GM21619 (cell line): ENCODE data around the gene SLIT3.

Experiments
- ATAC-seq: cut with Tn5 transposase; IDR thresholded peaks from one replicate; pipeline ENCODE4 v1.9.1; 2021; ENCODE audit not compliant: unreplicated experiment

SLIT3 gene

DNA sequence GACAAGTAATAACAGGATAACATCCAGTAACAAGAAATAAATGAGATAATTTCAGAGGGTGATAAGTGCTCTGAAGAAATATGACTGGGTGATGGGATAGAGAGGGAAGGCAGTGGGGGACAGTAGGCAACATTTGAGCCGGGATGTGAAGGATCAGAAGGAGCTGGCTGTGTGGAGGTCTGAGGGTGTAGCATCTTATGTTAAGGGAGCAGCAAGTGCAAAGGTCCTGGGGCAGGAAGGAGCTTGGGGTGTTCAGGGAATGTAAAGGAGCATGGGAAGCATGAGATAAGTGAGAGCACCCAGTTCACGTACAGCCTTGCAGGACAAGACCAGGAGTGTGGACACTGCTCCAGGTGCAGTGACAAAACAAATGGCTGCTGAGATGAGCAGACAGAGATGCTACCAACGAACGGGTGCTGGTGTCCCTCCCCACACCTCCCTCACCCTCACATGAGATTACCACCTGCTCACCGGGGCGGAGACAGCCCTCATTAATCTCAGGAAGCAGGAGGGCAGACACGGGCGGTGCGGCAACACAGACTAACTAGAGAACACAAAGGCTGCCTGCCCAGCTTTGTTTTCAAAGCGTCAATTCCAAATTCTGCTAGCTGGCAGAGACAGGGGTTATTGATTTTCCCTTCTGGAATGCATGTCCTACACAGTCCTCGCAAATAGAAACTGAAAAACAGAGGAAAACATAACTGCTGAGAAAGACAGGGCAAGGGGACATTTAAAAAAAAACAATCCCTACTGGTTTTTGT lies 423.6 kb downstream of the SLIT3 start:
- no peak for ATAC-seq

DNA sequence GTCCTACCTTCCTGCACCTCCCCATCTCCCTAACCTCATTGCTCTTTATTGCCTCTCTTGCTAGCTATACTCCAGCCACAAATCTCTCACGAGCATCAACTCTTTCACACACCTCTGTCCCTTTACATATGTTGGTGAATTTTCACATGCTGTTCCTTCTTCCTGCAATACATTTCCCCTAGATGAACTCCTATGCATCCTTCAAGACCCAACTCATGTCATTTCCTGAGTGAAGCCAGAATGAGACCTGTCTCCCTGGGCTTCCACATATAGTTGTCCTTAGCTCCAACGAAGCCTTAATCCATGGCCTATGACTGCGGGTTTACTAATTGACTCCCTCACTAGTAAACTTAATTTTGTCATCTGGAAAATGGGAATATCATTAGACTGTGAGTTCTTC lies 424.5 kb downstream of the SLIT3 start:
- ATAC-seq, result no peak

DNA sequence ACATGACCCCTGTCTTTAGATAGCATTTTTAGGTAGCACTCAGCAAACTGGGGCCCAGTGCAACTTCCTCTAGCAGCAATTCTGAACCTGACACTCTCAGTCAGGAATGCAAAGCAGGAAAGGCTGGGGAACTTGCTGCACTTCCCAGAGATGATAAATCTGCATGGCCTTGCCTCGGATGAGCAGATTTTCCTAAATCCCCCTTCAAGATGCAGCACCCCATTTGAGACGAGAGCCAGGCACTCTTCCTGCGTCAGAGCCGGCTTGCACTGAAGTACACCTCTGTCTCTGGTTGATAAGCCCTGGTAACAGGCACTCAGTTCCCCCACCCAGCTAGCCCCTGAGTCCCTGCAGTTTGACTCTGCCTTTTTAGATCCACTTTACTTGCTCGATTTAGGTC lies 425.1 kb downstream of the SLIT3 start:
- ATAC-seq, result no peak

DNA sequence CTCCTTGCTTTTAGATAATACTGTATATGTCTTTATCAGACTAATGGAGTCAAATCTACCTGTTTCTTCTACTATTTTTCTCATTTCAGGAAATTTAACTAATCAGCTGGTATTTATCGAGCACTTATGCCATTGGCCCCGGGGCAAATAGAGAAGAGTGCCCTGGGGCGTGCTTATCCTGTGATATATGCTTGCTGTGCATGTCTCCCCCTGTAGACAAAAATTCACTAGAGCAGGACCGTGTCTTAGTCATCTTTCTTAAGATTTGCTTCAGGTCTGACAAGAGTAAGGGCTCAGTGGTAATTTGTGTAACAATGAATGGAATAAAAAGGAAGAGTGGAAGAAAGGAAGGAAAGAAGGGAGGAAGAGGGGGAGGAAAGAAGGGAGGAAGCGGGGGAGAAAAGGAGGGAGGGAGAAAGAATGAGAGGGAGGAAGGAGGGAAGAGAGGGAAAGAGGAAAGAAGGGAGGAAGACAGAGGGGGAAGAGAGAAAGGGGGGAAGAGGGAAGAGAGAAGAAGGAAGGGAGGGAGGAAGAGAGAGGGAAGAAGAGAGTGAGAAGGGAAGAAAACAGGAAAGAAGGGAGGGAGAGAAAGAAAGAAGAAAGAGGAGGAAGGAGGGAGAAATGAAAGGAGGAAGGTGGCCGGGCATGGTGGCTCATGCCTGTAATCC lies 426.1 kb downstream of the SLIT3 start:
- no peak for ATAC-seq

DNA sequence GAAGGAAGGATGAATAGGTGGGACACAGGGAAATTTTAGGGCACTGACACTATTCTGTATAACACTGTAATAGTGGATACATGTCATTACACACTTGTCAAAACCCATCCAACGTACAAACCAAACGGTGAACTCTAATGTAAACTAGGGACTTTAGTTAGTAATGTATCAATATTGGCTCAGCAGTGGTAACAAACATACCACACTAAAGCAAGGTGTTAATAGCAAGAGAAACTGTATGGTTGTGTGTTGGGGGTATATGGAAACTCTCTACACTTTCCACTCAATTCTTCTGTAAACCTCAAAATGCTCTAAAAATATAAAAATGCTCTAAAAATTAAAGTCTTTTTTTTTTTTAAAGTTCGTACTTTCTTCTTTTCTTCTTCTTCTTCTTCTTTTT lies 428.7 kb downstream of the SLIT3 start:
- ATAC-seq, result no peak

DNA sequence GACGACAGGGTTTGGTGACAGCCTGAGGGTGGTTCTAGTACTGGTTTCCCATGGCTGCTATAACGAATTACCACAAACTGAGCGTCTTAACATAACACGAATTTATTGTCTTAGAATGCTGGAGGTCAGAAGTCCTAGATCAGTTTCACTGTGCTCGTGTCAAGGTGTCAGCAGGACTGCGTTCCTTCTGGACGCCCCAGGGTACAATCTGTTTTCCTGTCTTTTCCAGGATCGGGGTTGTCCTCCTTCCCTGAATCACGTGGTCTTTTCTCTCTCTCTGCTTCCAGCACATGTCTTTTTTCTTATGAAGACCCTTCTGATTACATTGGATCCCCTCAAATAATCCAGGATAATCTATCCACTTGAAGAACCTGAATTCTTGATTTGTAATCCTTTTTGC lies 430.0 kb downstream of the SLIT3 start:
- no peak for ATAC-seq

DNA sequence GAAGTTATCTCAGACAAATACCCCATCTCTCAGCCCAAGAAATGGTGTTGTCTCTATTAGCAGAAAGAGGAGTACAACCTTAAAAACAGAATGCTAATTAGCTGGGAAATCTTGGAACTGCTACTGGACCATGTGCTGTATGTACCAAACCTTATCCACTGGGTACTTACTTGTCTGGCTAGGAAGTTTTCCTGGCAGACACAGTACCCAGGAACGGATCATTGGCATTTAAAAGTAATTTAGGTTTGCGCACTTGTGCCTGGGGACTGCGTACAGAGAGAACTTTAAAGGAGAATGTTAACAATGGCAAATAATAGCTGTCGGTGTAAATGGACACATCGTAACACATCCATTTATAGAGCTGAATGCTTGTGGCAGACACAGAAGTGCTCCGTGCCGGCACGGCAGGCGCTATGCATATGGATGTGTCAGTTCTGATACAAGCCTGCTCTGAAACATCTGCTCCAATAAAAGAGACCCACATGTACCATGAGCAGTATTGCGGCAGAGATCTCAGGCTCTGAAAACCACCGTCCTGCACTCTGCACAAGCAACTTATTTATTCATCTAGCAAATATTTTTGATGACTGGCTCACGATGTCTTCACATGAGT lies 431.2 kb downstream of the SLIT3 start:
- ATAC-seq, result no peak

DNA sequence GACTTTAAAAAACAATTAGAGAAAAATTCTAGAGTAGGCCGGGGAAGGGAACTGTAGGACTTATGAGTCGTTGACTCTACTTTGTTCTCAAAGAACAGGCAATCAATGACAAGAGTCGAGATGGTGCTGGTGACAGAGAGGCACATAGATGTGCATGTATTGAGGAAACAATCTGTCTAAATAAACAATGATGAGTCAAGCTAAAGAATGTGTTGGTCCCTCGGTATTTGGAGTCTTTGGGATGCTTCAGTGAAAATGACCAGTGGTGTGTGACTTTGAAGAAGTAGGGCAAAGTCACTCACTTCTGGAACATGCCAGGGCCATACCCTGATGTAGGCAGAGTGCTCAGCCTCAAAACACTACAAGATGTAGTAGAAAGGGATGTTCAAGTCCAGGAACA lies 433.7 kb downstream of the SLIT3 start:
- ATAC-seq, result no peak

DNA sequence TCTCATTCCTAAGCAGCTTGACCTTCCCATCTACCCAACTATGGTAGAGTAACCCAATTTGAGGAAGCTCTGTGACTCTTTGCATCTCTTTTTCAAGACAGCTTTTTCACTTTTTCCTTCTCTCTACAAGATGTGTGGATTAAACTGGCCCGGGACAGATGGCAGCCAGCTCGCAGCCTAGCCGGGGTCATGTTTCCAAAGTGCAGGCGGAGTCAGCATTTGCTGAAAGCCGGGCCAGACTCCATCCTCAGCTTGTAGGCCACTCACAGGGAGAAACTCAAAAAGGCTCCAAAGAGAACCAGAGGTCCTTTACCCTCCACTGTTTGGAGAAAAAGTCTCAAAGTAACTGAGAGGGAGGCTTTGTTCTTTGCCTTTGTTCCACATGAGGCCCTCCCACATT lies 435.0 kb downstream of the SLIT3 start:
- no peak for ATAC-seq

DNA sequence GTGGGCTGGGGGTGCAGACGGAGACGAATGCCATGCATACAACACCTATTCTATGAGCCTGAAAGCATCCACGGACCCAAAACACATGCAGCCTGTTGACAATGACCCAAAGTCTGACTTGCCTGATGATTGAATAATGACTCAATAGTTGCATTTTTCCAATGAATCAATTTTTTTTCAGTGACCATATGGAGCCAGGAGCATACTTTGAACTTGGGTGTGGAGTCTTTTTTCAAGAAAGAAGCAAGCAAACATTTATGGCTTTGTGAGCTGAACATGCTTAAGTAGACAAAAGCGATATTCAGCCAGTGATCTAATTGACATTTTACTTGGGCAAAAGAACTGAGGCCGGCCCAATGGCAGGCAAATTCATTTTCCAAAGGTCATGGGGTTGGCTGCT lies 437.9 kb downstream of the SLIT3 start:
- no peak for ATAC-seq

DNA sequence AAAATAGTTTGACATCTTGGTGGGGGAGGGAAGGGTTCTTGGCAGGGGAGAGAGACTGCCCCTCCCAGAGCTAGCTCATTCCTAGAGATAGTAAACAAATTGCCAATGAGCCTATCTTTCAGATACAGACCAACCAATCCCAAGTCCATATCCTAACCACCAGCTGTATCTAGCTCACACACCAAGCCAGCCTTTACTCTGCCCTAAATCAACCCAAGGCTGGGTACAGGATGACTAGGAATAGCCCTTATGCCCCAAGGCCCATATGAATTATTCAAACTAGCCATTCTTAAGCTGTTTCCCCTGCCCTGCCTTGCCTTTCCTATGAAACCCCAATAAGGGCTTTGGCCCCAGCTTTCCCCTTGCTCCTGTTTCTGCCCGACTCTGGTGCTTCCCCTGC lies 440.4 kb downstream of the SLIT3 start:
- no peak for ATAC-seq

DNA sequence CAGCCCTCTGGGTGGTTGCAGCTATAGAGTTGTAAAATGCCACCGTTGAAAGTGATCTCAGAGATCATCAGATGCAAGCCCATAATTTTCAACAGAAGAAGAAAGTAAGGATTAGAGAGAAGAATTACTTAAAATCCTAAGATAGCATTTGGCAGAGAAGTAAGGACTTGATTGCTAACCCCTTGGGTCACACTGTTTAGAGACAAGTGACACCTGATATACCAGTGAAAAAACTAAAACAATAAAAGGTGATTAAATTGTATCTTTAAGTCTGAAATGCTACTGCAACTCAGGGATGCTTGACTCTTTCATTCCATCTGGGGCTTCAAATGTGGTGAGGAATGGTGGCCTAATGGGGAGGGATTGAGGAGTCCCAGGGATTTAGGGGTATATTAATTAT lies 440.9 kb downstream of the SLIT3 start:
- ATAC-seq, result no peak

DNA sequence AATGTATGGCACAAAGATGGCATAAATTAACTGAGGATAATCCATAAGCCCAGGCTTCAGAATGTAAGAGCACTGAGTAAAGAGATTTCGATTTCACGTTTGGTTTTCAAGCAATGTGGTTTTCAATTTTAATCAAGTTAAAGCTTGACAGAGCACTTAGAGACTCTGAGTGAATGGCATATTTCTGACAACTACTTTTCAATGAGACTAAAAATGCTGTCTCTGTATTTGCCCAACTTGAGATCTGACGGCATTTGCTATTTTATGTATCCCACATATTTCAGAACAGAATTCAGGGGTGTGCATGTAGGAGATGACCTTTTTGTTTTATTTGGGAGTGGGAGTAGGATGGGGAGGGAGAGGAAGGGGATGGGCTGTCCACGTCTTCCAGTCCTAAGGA lies 441.5 kb downstream of the SLIT3 start:
- no peak for ATAC-seq

DNA sequence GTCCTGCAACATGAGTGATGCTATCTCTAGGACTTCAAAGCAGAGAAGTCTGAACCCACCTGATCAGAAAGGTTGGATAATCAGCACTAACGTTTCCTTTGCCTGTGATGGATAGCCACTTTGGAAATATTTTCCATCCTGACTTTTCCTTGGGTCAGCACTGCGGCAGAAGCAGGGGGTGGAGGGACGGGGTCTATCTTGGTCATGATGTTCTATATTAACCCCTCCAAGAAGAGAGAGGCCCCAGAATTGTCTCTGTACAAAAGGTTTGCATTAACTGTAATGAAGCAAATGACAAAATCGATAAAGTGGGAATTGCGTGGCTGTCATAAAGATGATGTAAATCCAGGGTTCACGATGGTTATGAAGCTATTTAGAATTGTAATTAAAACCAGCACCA lies 441.9 kb downstream of the SLIT3 start:
- ATAC-seq, result no peak

DNA sequence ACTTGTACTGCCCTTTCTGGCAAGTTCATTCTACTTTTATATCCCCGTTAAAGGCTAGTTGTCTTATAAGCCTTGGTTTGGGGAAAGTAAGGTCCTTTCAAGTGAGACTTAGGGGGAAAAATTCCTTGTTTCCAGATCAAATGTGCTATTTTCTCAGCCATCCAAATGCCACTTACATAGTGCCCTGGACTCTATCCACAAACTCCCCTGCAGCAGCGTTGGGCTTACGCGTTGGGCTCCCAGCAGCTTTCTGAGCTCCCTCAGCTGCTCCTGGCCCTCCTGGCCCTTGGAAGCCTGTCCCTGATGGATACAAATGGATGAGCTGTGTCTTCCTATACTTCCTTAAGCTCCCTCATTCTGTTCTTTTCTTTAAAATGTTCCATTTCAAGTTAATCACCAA lies 442.6 kb downstream of the SLIT3 start:
- no peak for ATAC-seq

DNA sequence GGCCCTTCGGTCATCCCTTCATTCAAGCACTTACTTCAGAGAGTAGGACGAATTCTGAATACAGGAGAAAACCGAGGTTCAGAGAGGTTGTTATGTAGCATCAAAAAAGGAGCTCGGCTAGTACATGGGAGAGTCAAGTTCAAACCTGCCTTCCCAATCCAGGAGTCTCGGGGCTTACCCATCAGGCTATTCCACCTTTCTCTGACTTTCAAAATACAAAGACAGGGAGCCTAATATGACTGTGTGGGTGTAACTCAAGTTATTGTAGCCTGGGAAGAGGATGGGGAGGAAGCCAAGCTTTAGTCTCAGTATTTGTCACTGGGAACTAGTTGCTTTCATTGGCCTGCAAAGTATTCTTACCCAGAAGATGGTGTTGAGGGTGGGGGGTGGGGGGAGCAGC lies 447.0 kb downstream of the SLIT3 start:
- no peak for ATAC-seq

DNA sequence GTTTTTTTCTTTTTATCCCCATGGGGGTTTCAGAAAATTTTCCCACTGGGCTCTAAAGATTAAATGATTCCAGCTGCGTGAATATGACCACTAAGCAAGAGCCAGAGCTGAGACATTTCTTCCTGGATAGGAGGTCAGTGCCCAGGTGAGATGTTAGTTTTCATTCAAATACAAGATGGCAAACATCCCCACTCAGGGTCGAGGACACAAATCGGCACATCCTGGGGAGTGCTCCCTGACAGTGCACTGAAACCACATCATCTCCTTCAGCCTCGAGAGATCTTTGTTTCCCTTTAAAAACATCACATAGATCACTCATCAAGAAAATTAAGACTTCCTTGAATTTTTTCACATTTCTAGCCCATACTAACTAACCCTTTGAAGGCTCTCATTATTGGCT lies 448.6 kb downstream of the SLIT3 start:
- peak; percentile 27 for ATAC-seq

DNA sequence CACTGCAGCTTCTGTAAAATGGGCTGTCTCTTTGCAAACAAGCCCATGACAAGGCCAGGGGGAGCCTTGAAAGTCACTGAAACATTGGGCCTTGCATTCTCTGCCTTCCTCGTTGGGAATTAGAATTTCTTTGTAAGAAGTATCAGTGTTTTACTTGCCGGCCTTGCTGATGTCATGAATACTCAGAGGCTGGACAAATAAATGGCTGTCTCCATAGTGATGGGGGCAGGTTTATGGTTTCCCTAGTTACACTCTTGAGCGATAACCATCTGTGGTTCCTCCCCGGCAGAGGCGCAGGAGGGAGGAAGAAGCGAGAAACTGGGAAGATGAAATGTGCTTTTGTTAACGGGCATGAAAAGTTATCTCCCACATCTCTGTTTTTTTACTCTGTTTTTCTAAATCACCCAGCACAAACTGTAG lies 449.0 kb downstream of the SLIT3 start:
- peak; percentile 73 for ATAC-seq

DNA sequence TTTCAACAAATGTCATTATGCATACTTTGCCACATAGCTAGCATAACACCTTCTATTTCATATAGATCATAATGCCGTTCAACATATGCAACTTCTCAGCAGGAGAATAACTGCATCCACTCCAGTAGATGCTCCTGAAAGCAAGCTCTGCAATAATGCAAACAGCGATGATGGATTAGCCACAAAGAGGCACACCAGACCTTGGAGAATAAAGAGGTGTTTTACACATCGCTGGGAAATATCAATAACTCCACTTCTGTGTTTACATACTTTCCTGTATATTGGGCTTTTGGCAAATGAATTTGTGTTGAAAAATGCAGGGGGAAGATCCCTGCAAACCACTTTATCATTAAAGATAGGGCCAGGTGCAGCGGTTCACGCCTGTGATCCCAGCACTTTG lies 450.3 kb downstream of the SLIT3 start:
- ATAC-seq, result no peak

DNA sequence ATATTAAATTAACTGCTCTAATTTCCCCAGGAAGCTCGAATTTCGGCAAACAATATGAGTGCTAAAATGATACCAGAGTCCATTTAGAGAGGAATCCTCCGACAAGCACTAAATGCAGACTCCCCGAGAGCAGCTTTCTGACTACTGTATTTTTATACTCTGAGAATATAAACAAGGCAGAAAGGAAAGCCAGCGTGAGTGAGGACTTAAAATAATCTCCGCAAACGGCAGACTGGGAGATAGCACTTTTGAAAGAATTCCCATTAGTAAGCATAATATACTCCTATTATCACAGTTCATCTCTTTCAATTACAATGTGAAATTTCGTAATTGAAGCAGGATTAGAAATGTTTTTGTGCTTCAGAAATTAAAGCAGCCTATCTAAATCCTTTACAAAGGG lies 452.4 kb downstream of the SLIT3 start:
- no peak for ATAC-seq

DNA sequence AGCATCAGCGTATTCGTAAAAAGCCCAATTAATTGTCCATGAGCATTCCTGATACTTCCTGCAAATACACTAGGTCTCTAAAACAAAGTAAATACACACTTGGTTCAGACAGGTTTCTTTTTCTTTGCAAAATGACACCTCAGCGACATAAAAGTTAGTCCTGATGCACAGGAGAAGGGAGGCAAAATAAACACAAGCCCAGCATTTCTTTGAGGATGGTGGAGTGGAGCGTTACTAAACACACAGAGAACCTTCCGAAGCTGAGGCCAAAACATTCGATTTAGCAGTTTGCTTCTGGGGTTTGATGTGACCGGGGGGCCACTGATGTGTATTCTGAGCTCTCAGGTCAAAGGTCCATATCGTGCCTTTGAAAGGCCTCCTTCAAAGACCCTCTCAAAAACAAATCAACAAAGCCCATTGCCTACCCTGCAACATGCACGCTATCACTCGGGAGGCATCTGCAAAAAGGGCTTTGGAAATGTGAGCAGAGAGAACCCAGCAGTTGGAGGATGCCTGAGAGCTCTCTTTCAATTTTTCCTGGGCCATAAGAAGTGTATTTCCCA lies 453.3 kb downstream of the SLIT3 start:
- ATAC-seq, result no peak

DNA sequence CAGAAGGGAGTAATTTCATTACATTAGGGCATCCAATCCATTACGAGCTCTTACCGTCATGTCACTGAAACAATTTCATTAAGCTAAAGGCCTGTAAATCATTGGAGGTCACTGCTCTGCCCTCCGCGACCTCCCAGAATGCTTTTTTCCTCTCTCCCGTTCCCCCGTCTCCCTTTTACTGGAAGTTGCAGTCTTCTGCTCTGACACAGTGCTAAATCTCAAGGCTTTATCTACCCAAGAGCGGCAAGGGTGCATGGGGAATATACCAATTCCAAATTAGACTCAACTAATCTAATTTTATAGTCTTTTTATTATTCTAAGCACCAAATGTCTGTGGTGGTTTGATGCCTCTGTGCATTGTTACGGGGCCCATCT lies 456.0 kb downstream of the SLIT3 start:
- ATAC-seq, result no peak
